ENCODE data around the gene PPP1R3F.

The PPP1R3F gene

DNA sequence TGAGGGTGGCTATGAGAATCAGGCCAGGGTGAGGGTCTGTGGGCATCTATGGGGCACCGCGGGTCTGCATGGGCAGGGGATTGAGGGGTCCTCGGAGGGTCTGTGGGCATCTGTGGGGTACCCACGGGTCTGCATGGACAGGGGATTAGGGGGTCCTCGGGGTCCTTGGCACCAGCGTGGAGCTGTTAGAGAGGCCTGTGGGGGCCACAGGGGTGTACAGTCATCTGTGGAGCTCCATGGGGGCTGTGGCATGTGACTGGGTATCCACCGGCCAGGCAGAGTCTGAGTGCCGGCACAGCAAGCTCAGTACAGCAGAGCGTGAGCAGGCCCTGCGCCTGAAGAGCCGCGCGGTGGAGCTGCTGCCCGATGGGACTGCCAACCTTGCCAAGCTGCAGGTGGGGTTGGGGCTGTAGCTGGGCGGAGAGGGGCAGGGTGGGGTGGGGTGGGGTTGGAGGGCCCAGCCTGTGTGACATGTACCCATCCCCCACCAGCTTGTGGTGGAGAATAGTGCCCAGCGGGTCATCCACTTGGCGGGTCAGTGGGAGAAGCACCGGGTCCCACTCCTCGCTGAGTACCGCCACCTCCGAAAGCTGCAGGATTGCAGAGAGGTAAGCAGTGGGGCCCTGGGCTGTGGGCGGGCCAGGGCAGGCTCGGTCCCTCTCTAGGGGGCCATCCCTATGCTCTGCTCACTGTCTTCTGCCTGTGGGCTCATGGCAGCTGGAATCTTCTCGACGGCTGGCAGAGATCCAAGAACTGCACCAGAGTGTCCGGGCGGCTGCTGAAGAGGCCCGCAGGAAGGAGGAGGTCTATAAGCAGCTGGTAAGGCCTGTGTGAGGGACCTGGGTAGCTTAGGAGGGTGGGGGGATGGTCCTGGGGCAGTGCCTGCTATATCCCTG lies 21.4 kb upstream of the PPP1R3F start:
- no peak for DNase-seq (ENCODE audit: low read depth in 1 of 2, low spot score in 1 of 2)

DNA sequence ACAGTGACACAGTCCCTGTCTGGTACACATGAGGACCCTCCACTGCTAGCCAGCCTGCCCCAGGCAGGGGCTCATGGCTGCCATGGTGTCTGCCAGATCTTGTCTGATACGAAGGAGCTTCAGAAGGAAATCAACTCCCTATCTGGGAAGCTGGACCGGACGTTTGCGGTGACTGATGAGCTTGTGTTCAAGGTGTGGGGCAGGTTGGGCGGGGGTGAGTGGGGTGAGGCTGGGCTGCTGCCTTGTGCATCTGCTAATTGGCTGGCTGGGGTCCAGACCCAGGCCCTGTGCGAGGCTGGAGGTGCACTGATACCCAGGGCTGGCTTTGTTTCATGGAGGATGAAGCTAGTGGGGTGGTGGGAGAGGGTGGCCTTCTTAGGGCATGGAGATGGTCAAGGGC lies 20.5 kb upstream of the PPP1R3F start:
- DNase-seq (ENCODE audit: low read depth in 1 of 2, low spot score in 1 of 2) = no peak

DNA sequence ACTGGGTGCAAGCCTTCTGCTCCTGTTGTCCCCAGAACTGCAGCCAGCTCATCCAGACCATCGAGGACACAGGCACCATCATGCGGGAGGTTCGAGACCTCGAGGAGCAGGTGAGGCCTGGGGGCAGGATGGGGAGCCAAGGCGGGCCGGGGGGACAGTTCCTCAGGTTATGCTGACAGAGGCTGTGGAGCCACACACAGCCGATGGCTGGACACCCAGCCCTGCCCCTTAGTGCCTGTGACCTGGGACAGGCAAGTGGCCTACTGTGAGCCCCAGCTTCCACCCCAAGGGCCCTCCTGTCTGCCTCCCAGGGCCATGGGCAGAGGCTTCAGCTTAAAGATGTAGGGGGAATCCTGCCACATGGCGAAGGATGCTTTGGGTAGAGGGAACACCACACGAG lies 20.0 kb upstream of the PPP1R3F start:
- DNase-seq (ENCODE audit: low read depth in 1 of 2, low spot score in 1 of 2) = no peak

DNA sequence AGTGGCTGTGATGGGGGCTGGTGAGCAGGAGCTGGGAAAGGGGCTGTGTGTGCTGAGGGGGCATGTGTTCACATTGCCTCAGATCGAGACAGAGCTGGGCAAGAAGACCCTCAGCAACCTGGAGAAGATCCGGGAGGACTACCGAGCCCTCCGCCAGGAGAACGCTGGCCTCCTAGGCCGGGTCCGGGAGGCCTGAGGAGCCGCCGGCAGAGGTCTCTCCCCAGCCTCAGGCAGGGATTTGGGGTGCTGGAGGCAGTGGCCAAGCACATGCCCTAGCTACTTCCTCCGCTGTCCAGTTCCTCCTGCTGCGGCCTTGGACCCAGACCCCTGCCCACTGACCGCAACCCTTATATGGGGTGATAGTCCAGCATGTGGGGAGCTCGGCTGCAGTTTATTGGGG lies 19.5 kb upstream of the PPP1R3F start:
- no peak for DNase-seq (ENCODE audit: low read depth in 1 of 2, low spot score in 1 of 2)

DNA sequence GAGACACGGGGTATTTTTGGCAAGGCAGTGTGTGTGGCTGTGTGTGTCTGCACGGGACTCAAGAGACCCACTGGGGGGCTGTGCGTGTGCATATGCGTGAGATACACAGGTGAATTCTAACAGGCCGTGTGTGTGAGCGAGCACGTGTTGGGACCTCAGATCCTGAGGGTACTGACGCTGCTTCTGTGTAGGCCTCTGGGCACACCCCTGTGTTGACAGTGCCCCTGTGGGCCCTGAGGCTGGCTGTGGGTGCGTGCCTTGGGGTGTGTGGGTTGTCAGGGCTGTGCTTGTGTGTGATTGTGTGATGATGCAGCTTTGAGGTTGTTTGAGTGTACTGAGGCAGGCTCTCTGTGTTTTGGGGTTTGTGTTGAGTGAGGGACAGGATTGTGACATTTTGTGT lies 19.0 kb upstream of the PPP1R3F start:
- no peak for DNase-seq (ENCODE audit: low read depth in 1 of 2, low spot score in 1 of 2)

DNA sequence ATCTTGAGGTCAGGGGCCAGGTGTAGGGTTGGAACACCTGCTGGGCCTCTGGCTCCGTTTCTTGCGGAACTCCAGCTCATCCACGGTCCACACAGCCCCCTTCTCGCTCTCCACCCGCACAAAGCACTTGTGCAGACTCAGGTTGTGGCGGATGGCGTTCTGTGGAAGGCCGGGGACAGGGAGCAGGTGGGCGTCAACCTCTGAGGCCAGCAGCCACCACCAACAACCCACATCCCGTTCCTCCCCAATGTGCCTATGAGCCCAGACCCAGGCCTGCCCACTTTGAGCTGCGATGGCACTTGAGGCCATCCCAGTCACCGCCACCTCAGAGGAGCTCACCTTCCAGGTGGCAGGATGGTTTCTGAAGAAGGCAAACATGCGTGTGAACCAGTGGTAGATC lies 18.3 kb upstream of the PPP1R3F start:
- DNase-seq (ENCODE audit: low read depth in 1 of 2, low spot score in 1 of 2) = no peak

DNA sequence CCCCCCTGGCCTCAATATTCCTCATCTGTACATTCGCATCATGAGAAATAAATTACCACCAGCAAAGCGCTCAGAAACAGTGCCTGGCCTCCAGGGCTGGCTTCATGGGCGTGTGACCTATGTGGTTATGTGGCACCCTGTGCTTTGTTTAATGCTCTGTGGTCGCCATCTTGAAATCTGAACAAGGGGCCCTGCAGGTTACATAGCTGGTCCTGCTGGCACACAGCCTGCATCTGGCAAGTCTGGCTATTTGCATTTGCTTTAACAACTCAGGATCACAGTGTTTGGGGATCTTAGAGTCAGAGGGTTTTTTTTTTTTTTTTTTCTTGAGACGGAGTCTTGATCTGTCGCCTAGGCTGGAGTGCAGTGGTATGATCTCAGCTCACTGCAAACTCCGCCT lies 15.0 kb upstream of the PPP1R3F start:
- DNase-seq (ENCODE audit: low read depth in 1 of 2, low spot score in 1 of 2) = no peak

DNA sequence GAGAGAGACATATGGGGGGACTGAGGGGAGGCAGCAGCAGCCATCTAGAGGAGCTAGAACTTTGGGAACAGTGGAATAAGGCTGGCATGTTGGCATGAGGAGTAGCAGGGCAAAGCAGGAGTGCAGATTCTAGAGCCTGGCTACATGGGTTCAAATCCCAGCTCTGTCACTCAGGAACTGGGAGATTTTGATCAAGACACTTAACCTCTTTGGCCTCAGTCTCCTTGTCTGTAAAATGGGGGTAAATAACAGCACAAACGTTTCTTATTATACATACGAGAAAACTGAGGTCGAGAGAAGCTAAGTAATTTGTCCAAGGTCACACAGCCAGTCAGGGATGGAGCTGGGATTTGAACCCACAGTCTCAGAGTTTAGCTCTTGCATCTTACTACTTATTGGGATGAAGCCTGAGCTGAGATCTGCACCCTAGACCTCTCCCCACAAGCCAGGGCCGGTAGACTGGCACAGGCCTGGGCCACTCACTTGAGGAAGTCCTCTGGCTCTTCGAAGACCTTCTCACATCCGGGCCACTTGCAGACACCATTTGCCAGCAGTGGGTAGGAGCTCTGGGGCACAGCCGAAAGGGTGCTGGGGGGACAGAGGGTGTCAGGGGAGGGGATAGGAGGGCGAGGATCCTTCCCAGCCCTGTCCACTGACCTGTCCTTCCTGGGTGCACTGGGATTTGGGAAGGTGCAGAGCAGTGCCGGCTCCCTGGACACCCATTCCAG lies 13.2 kb upstream of the PPP1R3F start:
- no peak for DNase-seq (ENCODE audit: low read depth in 1 of 2, low spot score in 1 of 2)

DNA sequence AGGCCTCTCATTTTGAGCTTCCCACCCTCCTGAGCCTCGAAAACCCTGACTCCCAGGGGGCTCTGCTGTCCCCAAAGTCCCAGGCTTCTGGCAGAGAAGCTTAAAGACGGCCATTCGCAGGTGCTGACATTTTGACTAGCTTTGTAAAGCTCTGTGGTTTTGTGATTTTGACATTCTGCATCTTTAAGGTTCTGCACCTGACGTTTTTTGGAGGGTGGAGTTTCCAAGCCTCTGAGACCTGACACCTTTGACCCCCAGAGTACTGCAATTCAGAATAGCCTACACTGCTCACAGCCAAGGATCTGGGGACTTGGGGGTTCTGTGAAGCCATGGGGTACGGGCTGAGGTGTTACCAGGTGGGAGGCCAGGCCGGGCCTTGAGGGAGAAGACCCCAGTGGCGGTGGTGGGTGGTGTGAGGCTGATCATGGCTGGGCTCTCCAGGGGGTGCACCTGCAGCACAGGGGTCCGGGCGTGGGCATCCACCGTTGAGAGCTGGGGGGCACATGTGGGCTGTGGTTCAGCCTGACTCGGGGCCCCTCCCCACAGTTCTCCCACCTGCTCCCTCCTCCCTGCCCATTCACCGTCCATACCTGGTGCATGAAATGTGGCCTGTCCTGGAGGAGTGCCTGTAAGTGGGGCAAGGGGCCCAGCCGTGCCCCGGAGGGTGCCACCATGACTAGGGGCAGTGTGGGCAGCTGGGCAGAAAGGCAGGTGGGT lies 12.4 kb upstream of the PPP1R3F start:
- no peak for DNase-seq (ENCODE audit: low read depth in 1 of 2, low spot score in 1 of 2)

DNA sequence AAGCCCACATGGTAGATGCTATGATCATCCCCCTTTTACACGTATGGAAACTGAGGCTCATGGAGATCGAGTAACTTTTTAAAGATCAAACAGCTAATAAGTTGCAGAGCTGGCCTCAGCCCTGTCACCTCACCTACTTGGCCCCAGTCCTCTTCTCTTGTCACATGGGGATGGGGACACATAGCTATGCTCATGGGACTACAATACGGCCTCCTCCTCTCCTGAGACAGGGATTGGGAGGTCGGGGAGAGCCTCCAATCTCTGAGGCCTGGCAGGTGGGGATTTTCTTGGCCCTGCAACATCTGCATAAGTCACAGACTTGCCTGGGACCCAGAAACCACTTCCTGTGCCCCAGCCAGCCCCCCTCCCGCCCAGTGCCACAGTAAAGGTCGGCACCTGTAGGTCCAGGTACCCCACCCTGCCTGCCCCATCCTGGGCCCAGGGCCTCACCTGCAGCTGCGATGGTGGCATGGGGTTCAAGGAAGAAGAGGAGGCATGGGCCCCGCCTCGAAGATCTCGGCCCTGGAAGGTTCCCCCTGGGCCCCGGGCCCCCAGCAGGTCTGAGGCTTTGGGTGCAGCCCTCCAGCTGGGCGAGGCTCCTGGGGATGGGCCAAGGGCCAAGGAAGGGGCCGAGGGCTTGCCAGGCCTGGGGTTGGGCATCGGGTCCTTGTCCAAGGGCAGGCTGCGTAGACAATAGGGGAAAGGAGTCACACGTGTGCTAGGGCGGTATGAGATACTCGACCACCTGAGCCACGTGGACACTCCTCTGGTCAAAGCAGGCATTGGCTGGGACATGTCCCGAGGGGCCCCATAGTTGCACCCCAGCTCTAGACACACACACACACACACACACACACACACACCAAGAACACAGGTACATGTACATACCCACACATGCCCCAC lies 11.5 kb upstream of the PPP1R3F start:
- DNase-seq (ENCODE audit: low read depth in 1 of 2, low spot score in 1 of 2) = no peak

DNA sequence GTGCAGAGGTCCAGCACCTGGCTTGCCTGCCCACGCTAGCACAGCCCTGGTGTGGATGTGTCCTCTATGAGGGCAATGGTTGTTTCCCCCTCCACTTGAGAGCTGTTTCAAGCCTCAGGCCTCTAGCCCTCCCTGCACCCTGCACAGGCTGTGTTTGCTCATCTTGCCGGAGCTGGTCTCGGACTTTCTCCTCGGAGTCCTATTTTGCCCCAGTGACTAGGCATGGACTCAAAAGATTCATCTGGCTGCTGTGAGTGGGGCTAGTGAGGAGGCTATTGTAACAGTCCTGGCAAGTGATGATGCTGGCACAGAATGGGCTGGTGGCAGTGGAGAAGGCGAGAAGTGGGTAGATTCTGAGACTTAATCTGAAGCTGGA lies 10.9 kb upstream of the PPP1R3F start:
- DNase-seq (ENCODE audit: low read depth in 1 of 2, low spot score in 1 of 2) = no peak

DNA sequence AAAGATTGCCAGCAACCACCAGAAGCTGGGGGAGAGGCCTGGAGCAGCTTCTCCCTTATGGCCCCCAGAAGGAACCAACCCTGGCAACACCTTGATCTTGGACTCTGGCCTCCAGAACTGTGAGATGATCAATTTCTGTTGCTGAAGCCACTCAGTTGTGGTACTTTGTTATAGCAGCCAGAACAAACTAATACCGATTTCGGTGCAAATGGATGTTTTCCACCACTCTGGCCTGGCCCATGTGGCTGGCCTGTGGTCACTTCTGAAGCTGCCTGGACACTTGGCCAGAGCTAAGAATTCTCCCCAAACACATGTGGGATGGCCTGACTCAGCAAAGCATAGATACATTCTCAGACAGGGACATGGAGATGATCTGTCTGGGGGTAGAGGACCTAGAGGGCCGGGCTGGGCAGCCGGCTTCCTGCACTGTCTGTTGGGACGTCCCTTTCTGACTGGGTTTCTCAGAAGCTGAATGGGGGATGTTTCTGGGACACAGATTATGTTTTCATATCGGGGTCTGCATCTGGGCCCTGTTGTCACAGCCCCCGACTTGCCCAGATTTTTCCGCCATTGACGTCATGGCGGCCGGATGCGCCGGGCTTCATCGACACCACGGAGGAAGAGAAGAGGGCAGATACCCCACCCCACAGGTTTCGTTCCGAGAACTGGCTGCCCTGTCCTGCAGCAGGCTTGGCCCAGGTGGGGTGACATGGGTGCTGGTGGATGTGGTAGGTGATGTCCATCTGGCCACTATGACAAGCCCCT lies 9.2 kb upstream of the PPP1R3F start:
- DNase-seq (ENCODE audit: low read depth in 1 of 2, low spot score in 1 of 2) = no peak

DNA sequence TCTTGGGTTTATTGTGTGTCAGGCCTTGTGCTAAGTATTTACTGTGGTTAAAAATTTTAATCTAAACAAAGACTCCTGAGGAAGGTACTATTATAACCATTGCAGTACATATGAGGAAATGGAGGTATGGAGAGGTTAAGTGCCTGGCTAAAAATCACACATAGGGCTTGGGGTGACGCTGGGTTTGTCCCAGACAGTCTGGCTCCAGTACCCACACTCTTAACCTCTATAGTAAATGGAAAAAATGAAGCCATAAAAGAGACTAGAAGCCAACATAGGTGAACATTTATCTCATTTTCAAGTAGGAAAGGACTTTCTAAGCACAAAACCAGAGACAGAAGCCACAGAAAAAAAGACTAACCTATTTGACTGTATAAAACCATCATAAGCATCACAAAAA lies 7.0 kb upstream of the PPP1R3F start:
- DNase-seq (ENCODE audit: low read depth in 1 of 2, low spot score in 1 of 2) = no peak

DNA sequence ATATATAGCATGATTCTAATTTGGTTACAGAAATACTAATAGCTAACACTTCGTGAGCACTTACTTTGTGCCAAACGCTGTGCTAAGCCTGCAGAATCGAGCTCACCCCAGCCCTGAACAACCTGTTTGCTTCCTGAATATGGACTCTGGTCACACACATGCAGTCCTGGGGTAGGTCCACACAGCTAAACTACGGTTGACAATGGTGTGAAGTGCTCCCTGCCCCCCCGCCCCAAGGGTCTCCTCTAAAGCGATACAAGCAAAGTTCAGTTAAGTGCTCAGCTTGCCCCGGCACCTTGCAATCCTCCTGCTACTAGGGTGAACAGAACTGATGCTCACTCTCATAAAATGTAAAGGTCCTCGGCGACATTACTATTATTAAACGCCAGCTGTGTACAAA lies 6.0 kb upstream of the PPP1R3F start:
- no peak for DNase-seq (ENCODE audit: low read depth in 1 of 2, low spot score in 1 of 2)

DNA sequence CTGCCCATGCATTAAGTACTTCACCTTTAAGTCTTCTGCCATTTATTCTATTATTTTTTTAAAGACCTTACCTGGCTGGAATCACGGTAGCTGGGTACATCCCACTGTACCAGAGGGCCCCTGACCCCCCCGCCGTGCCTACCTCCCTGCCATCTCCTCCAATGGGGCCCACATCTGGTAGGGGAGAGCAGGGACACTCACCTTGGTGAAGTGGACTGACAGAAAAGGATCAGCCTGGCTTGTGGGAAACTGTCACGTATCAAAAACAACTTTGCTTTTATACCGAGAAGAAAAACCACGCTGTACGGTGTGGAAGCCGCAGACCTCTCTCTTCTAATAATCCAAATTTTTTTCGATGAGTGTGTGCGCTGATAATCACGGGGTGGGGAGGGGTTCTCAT lies 5.1 kb upstream of the PPP1R3F start, which contains the start of gene FOXP3:
FOXP3 (minus strand) TSS at position 251 of the 400 bp plus-strand sequence. CDS start 6,205 bp downstream, outside the sequence.
- no peak for DNase-seq (ENCODE audit: low read depth in 1 of 2, low spot score in 1 of 2)

DNA sequence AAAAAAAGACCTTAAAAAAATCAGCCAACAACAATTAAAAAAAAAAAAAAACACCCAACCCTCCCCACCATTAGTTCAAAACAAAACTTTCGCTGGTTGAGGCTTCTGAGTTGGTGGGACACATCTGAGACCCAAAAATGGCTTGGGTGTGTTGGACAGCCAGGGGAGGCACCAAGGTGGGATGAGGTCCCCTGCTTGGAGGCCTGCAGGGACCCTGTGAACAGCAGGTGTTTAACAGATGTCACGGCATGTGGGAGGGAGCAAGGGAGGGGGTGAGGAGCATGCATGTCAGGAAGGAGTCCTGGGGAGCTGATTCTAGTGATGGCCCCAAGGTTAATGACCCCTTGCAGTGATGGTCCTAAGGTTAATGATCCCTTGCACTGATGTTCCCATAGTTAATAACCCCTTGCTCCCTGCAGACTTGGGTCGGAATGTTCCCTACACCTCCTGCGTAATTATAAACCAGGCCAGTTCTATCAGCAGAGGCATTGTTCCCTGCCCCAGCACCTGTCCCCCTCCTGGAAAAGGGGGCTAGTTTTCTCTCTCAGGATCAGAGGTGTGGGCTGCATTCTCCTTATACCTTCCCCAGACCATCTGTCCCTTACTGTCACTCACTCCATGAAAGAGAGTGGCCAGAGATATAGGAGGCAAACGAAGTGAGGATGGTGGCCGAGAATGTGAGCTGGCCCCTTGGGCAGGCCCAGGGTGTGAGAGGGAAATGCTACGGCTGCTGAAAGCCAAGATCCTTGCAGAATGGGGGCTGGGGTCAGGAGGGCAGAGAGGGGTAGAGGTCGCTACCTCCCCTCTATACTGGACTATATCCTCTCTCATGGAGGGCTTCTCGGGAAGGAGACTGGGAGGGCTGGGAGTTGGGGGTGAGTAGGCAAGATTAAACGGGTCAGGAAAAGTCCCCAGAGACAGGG lies 2.8 kb upstream of the PPP1R3F start:
- DNase-seq (ENCODE audit: low read depth in 1 of 2, low spot score in 1 of 2) = no peak

DNA sequence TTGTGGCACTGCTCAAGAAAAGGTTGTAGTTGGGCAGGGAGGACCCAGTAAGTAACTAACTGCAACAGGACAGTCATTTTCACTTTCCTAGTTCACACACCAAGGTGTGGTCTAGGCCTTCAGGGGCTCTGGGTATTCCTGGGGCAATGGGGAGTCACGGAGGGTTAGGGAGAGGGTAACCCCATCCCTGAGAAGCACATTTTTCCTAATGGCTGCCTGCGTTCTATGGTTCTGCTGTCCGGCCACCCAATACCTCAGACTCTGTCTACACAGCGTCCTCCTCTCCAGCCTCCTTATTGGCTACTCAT lies 937 bp upstream of the PPP1R3F start:
- DNase-seq (ENCODE audit: low read depth in 1 of 2, low spot score in 1 of 2) = no peak

DNA sequence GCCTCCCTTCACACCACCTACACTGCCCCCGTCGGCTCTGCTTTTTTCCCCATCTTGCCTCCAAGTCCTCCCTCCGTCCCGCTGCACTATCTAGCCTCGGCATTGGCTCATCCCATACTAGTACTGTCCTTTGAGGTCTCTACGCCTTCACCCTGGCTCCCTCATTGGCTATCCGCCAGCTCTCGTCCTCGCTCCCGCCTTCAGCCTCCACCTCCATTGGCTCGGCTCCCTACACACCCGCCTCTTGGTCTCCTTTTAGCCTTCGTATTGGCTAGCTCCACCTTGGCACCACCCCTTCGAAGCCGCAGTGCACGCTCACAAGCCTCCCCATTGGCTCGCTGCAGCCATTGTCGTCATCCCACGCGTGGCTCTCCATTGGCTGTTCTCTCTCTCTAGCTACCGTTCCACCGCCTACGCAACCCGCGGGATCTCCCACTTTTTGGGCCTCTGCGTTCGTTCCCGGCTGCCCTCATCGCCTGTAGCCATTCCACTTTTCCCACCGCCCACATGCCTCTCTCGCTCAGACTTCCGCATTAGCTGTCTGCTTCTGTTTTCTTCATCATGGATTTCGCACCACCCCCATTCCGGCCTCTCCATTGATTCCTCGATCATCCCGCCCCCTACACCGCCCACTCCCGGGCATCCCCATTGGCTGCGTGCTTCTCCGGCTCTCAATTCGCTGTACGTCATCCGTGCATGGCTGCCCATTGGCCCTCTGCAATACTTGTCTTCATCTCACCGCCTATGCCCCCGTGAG lies 405 bp upstream of the PPP1R3F start:
- DNase-seq (ENCODE audit: low read depth in 1 of 2, low spot score in 1 of 2) = peak; percentile 84 to 86
